ENCODE results near the gene ANLN. TPM values are rescaled to one million over a fixed set of nuclear protein-coding genes. Genes with fewer than 3 reads are reported as not detected.

The ANLN gene, protein sequence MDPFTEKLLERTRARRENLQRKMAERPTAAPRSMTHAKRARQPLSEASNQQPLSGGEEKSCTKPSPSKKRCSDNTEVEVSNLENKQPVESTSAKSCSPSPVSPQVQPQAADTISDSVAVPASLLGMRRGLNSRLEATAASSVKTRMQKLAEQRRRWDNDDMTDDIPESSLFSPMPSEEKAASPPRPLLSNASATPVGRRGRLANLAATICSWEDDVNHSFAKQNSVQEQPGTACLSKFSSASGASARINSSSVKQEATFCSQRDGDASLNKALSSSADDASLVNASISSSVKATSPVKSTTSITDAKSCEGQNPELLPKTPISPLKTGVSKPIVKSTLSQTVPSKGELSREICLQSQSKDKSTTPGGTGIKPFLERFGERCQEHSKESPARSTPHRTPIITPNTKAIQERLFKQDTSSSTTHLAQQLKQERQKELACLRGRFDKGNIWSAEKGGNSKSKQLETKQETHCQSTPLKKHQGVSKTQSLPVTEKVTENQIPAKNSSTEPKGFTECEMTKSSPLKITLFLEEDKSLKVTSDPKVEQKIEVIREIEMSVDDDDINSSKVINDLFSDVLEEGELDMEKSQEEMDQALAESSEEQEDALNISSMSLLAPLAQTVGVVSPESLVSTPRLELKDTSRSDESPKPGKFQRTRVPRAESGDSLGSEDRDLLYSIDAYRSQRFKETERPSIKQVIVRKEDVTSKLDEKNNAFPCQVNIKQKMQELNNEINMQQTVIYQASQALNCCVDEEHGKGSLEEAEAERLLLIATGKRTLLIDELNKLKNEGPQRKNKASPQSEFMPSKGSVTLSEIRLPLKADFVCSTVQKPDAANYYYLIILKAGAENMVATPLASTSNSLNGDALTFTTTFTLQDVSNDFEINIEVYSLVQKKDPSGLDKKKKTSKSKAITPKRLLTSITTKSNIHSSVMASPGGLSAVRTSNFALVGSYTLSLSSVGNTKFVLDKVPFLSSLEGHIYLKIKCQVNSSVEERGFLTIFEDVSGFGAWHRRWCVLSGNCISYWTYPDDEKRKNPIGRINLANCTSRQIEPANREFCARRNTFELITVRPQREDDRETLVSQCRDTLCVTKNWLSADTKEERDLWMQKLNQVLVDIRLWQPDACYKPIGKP
- 3.9 TPM for total RNA-seq
- long read RNA-seq, partial matches to known transcripts: 1 of 1 reads
- long read RNA-seq, other reads (novel, unspliced or antisense): 0 of 1 reads

DNA sequence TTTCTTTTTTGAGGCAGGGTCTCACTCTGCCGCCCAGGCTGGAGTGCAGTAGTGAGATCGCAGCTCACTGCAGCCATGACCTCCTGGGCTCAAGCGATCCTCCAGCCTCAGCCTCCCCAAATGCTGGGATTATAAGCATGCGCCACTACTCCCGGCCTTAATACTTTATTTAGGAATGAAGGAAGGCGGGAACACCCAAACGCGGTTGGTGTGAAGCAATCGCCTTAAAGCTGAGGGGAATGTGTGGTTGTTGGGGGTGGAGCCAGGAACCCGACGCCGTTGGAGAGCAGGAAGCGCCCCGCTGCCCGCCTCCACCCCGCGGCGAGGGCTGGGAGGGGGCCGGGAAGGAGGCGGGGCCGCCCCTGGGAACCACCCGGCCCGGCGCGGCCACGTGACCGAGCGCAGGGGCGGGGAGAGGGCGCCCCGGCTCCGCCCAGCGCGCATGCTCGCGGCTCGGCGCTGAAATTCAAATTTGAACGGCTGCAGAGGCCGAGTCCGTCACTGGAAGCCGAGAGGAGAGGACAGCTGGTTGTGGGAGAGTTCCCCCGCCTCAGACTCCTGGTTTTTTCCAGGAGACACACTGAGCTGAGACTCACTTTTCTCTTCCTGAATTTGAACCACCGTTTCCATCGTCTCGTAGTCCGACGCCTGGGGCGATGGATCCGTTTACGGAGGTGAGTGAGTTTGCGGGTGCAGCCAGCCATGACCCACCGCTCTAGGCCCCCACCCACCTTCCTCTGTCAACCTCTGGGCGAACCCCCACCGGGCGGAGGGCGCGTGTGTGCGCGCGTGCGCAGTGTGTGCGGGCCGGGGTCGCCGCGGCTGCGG lies at the start of gene ANLN:
Gene ANLN (plus strand): TSS at position 492 of the 828 bp plus-strand sequence. CDS start 165 bp downstream, at position 657.
- H3K9me3 ChIP-seq: no peaks in the 10 kb centered on the region
- peaks cover 24% of the 10 kb centered on the region for H3K4me1 ChIP-seq
- DNase-seq (peak; percentile 96), ATAC-seq (peak; percentile 100)
- TF ChIP-seq, protein P1, sequence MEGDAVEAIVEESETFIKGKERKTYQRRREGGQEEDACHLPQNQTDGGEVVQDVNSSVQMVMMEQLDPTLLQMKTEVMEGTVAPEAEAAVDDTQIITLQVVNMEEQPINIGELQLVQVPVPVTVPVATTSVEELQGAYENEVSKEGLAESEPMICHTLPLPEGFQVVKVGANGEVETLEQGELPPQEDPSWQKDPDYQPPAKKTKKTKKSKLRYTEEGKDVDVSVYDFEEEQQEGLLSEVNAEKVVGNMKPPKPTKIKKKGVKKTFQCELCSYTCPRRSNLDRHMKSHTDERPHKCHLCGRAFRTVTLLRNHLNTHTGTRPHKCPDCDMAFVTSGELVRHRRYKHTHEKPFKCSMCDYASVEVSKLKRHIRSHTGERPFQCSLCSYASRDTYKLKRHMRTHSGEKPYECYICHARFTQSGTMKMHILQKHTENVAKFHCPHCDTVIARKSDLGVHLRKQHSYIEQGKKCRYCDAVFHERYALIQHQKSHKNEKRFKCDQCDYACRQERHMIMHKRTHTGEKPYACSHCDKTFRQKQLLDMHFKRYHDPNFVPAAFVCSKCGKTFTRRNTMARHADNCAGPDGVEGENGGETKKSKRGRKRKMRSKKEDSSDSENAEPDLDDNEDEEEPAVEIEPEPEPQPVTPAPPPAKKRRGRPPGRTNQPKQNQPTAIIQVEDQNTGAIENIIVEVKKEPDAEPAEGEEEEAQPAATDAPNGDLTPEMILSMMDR (IDR thresholded peaks at IDR 0.05): no peak
- H3K27ac ChIP-seq: peak within 1 kb of the TSS; percentile 70
- H3K36me3 ChIP-seq: no peaks in the 10 kb centered on the region
- H3K27me3 ChIP-seq (ENCODE audit: low read depth): no peaks in the 10 kb centered on the region
- peak within 1 kb of the TSS; percentile 74 for H3K4me3 ChIP-seq
- intact Hi-C loops (cut with DNase I): no loop called here

DNA sequence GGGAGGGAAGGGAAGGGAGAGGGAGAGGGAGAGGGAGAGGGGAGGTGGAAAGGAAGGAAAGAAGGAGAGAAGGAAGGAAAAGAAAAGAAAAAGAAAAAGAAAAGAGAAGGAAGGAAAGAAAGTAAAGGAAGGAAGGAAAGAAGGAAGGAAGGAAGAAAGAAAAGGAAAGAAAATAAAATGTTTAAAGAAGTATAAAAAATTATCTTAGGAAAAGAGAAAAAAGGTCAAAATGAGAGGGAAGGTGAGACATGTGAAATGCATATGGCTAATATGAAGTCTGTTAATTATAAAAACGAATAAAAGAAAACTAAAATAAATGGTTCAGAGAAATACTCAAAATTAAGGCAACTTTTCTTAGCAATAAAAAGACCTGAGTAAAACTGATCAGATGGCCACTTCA lies 46.1 kb upstream of the ANLN start:
- DNase-seq (no peak), ATAC-seq (no peak)
- H3K27me3 ChIP-seq (ENCODE audit: low read depth): no peaks in the 10 kb centered on the region
- intact Hi-C loops (cut with DNase I): no loop called here
- no peaks in the 10 kb centered on the region for H3K36me3 ChIP-seq
- no peaks in the 10 kb centered on the region for H3K4me1 ChIP-seq
- no peaks in the 10 kb centered on the region for H3K9me3 ChIP-seq
- no peak overlapping the region for H3K27ac ChIP-seq
- H3K4me3 ChIP-seq: no peak overlapping the region
- TF ChIP-seq, protein P1 (IDR thresholded peaks at IDR 0.05): no peak

DNA sequence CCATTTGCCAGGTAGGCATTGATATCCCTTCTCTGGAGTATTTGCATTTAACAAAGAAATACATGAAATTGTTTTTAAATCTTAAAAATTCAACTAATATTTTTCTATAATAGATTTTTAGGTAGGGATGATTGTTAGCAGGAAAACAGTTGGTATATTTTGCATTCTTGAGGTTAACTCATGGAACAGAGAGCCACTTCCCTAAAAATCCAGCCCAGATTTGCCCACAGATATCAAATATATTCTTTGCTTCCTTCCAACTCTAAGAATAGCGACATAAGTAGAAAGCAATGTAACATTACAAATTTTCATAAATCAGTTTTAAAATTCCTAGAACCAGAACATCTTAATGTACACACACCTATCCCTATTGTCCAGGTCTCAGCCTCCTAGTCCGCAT lies 45.0 kb upstream of the ANLN start:
- DNase-seq (no peak), ATAC-seq (no peak)
- Histone ChIP-seq H3K4me1 (no peaks in the 10 kb centered on the region), H3K36me3 (no peaks in the 10 kb centered on the region), H3K27me3 (ENCODE audit: low read depth) (no peaks in the 10 kb centered on the region), H3K4me3 (no peak overlapping the region), H3K27ac (no peak overlapping the region), H3K9me3 (no peaks in the 10 kb centered on the region)
- intact Hi-C loops (cut with DNase I): no loop called here
- TF ChIP-seq, protein P1 (IDR thresholded peaks at IDR 0.05): no peak

DNA sequence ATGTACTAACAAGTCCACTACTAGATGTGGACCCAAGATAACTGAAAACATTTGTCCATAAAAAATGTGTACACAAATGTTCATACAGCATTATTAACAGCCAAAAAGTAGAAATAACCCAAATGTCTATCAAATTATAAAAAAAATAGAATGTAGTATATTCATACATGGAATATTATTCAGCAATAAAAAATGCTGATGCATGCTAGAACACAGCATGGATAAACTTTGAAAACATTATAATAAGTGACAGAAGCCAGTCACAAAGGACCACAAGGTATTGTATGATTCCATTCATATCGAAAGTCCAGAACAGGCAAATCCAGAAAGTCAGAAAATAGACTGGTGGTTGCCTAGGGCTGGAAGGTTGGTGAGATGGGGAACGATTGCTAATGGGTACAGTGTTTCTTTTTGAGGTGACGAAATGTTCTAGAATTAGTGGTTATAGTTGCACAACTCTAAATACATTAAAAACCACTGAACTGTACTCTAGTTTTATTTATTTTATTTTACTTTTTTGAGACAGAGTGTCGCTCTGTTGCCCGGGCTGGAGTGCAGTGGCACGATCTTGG lies 43.3 kb upstream of the ANLN start:
- Histone ChIP-seq H3K27ac (no peak overlapping the region), H3K36me3 (no peaks in the 10 kb centered on the region), H3K4me3 (no peak overlapping the region), H3K9me3 (no peaks in the 10 kb centered on the region), H3K27me3 (ENCODE audit: low read depth) (no peaks in the 10 kb centered on the region), H3K4me1 (no peaks in the 10 kb centered on the region)
- TF ChIP-seq, protein P1 (IDR thresholded peaks at IDR 0.05): no peak
- intact Hi-C loops (cut with DNase I): no loop called here
- no peak for DNase-seq
- no peak for ATAC-seq
